HCT116 (cell line): Measurements from ENCODE around the gene SLC25A19. TPM values are rescaled to one million over a fixed set of nuclear protein-coding genes. Genes with fewer than 3 reads are reported as not detected.
A peak's percentile ranks its signal among the peaks of the same experiment; 100 is the strongest.

Experiments used
- ATAC-seq: fragments of 200-7000 bp; cut with Tn5 transposase; 2 replicates; pipeline ENCODE4 v1.9.1; 2020; ENCODE audit warnings: mild to moderate bottlenecking, moderate library complexity
- BruUV-seq: library from RNA; stranded (reverse); fragments of 400-500 nt; replicated peaks from 2 replicates; lab custom pipeline; 2021; lab: Mats Ljungman, UMichigan
- CTCF ChIA-PET: fragments of 300-600 bp; sonication (Branson Sonifier 250); formaldehyde crosslinking; loops from one replicate; lab custom pipeline; 2021; ENCODE audit warnings: antibody characterized with exemption; lab: Charles Lee
- POLR2A ChIA-PET: fragments of 300-600, 350-600 bp; sonication (Branson Sonifier 250); formaldehyde crosslinking; loops from one replicate; lab custom pipeline; 2021; ENCODE audit warnings: antibody characterized with exemption; lab: Charles Lee
- RAD21 ChIA-PET, 2 experiments: fragments of 300-600 bp; sonication (Branson Sonifier 250); formaldehyde crosslinking; loops; one replicate each; lab custom pipeline; 2023; ENCODE audit warnings: low total read pairs in 2 of 2; ENCODE audit not compliant: uncharacterized antibody in 2 of 2, unreplicated experiment in 2 of 2, low non-redundant PET in 1 of 2; lab: Charles Lee
- DNase-seq: peaks from one replicate; pipeline ENCODE4 v3.0.0-alpha.2; 2010; ENCODE audit warnings: low read depth, low spot score
- H2AFZ ChIP-seq: fragments of 200-600 bp; shearing (Covaris generic), sonication (generic); 2 replicates; pipeline ENCODE4 v1.6.1; 2017; ENCODE audit warnings: low read depth, mixed run types, mixed read lengths, antibody characterized with exemption, low read length; ENCODE audit not compliant: poor library complexity, severe bottlenecking
- H3K27ac ChIP-seq: 2 replicates; pipeline ENCODE4 v1.5.1; 2012; ENCODE audit warnings: low read depth, low read length
- H3K27me3 ChIP-seq: fragments of 200-600 bp; sonication (generic); 2 replicates; pipeline ENCODE4 v1.6.1; 2016; ENCODE audit warnings: mixed run types, low read length, mixed read lengths; ENCODE audit not compliant: insufficient read depth
- H3K36me3 ChIP-seq, 2 experiments: fragments of 200-500 bp in 1 of 2; fragments of 200-600 bp in 1 of 2; sonication (Bioruptor generic) in 1 of 2; sonication (generic) in 1 of 2; 2 replicates each; pipeline versions ENCODE4 v1.5.1 to v1.6.1; 2014 to 2016; ENCODE audit warnings: low read length in 2 of 2, inconsistent platforms in 1 of 2, mixed read lengths in 1 of 2, mixed run types in 1 of 2; ENCODE audit not compliant: insufficient read depth in 2 of 2, control insufficient read depth in 1 of 2
- H3K4me1 ChIP-seq, 2 experiments: fragments of 200-600 bp in 1 of 2; sonication (generic) in 1 of 2; 2 replicates each; pipeline versions ENCODE4 v1.5.1 to v1.6.1; 2012 to 2017; ENCODE audit warnings: low read length in 2 of 2, inconsistent platforms in 1 of 2, mild to moderate bottlenecking in 1 of 2, mixed read lengths in 1 of 2, mixed run types in 1 of 2, moderate library complexity in 1 of 2; ENCODE audit not compliant: insufficient read depth in 2 of 2, control insufficient read depth in 1 of 2
- H3K4me2 ChIP-seq: fragments of 200-600 bp; sonication (generic); 2 replicates; pipeline ENCODE4 v1.6.1; 2017; ENCODE audit warnings: mixed run types, low read length, mixed read lengths
- H3K4me3 ChIP-seq, 2 experiments: fragments of 200-600 bp in 1 of 2; sonication (generic) in 1 of 2; replicated peaks in 1 of 2; 2 replicates each; pipeline ENCODE4 v1.5.1; 2011 to 2016; ENCODE audit warnings: low read length in 2 of 2, control low read depth in 1 of 2, low read depth in 1 of 2, mild to moderate bottlenecking in 1 of 2, mixed read lengths in 1 of 2, mixed run types in 1 of 2
- H3K79me2 ChIP-seq: fragments of 200-600 bp; sonication (generic); 2 replicates; pipeline ENCODE4 v1.6.1; 2017; ENCODE audit warnings: mild to moderate bottlenecking, mixed run types, low read length, moderate library complexity, mixed read lengths; ENCODE audit not compliant: insufficient read depth
- H3K9ac ChIP-seq: fragments of 200-600 bp; sonication (generic); 2 replicates; pipeline ENCODE4 v1.6.1; 2016; ENCODE audit warnings: low read length, mixed read lengths
- H3K9me2 ChIP-seq: fragments of 200-600 bp; sonication (generic), shearing (Covaris generic); 2 replicates; pipeline ENCODE4 v1.6.1; 2017; ENCODE audit warnings: mixed run types, mild to moderate bottlenecking, moderate library complexity; ENCODE audit not compliant: insufficient read depth
- H3K9me3 ChIP-seq, 2 experiments: fragments of 200-500 bp in 1 of 2; fragments of 200-600 bp in 1 of 2; sonication (Bioruptor generic) in 1 of 2; sonication (generic) in 1 of 2; 2 replicates each; pipeline ENCODE4 v1.6.1; 2014 to 2017; ENCODE audit warnings: low read length in 2 of 2, mixed read lengths in 2 of 2, inconsistent platforms in 1 of 2, low read depth in 1 of 2, mild to moderate bottlenecking in 1 of 2, mixed run types in 1 of 2, moderate library complexity in 1 of 2; ENCODE audit not compliant: control insufficient read depth in 1 of 2, insufficient read depth in 1 of 2
- H4K20me1 ChIP-seq: fragments of 200-600 bp; sonication (generic), shearing (Covaris generic); 2 replicates; pipeline ENCODE4 v1.6.1; 2017; ENCODE audit warnings: mixed run types, mild to moderate bottlenecking, moderate library complexity; ENCODE audit not compliant: insufficient read depth
- CEBPB ChIP-seq: IDR thresholded peaks from 2 replicates; pipeline ENCODE4 v1.6.1; 2012; ENCODE audit warnings: low read depth
- EGR1 ChIP-seq: IDR thresholded peaks from 2 replicates; pipeline ENCODE4 v1.6.1; 2012; ENCODE audit warnings: low read depth
- ELF1 ChIP-seq: IDR thresholded peaks from 2 replicates; pipeline ENCODE4 v1.6.1; 2012; ENCODE audit warnings: low read depth, borderline replicate concordance
- EZH2 ChIP-seq: fragments of 200-600 bp; sonication (generic); IDR thresholded peaks from 2 replicates; pipeline ENCODE4 v1.6.1; 2017; ENCODE audit warnings: antibody characterized with exemption, mixed run types
- EZH2phosphoT487 ChIP-seq: fragments of 200-600 bp; IDR thresholded peaks from 2 replicates; pipeline ENCODE4 v1.6.1; 2018; ENCODE audit warnings: antibody characterized with exemption, borderline replicate concordance
- FOSL1 ChIP-seq: IDR thresholded peaks from 2 replicates; pipeline ENCODE4 v1.6.1; 2012; ENCODE audit warnings: low read depth
- MAX ChIP-seq: IDR thresholded peaks from 2 replicates; pipeline ENCODE4 v1.6.1; 2012
- POLR2A ChIP-seq: IDR thresholded peaks from 2 replicates; pipeline ENCODE4 v1.7.0; 2011; ENCODE audit warnings: borderline replicate concordance; ENCODE audit not compliant: insufficient read depth, insufficient read length; ENCODE audit errors: extremely low read depth
- POLR2AphosphoS5 ChIP-seq: IDR thresholded peaks from 2 replicates; pipeline ENCODE4 v1.6.1; 2011; ENCODE audit warnings: mild to moderate bottlenecking, low read depth, low read length, moderate library complexity
- SP1 ChIP-seq: IDR thresholded peaks from 2 replicates; pipeline ENCODE4 v1.6.1; 2012; ENCODE audit warnings: low read depth
- SRF ChIP-seq: IDR thresholded peaks from 2 replicates; pipeline ENCODE4 v1.6.1; 2012; ENCODE audit warnings: low read depth
- YY1 ChIP-seq: IDR thresholded peaks from 2 replicates; pipeline ENCODE4 v1.6.1; 2011; ENCODE audit warnings: low read length, low read depth, moderate library complexity, mild to moderate bottlenecking; ENCODE audit not compliant: insufficient replicate concordance; ENCODE audit errors: extremely low read depth
- ZBTB33 ChIP-seq: IDR thresholded peaks from 2 replicates; pipeline ENCODE4 v1.6.1; 2011; ENCODE audit warnings: mild to moderate bottlenecking, low read length, moderate library complexity; ENCODE audit not compliant: insufficient replicate concordance; ENCODE audit errors: extremely low read depth
- ZFX ChIP-seq: fragments of 450-650 bp; IDR thresholded peaks from 2 replicates; pipeline ENCODE4 v1.6.1; 2017
- intact Hi-C: fragments of 100-400 bp; cut with micrococcal nuclease; formaldehyde crosslinking; loops from 2 replicates; pipeline ENCODE4 v1.10.0; 2022
- total RNA-seq: library from RNA; stranded (reverse); gene quantifications from one replicate; pipeline ENCODE4 v1.2.1, GENCODE V29; 2021; ENCODE audit not compliant: unreplicated experiment
- TF ChIP-seq, protein P1 (sequence below): IDR thresholded peaks from 2 replicates; pipeline ENCODE4 v1.6.1; 2012

Gene SLC25A19
- total RNA-seq, 1 experiment from 2014 or later, result 38.7 TPM

DNA sequence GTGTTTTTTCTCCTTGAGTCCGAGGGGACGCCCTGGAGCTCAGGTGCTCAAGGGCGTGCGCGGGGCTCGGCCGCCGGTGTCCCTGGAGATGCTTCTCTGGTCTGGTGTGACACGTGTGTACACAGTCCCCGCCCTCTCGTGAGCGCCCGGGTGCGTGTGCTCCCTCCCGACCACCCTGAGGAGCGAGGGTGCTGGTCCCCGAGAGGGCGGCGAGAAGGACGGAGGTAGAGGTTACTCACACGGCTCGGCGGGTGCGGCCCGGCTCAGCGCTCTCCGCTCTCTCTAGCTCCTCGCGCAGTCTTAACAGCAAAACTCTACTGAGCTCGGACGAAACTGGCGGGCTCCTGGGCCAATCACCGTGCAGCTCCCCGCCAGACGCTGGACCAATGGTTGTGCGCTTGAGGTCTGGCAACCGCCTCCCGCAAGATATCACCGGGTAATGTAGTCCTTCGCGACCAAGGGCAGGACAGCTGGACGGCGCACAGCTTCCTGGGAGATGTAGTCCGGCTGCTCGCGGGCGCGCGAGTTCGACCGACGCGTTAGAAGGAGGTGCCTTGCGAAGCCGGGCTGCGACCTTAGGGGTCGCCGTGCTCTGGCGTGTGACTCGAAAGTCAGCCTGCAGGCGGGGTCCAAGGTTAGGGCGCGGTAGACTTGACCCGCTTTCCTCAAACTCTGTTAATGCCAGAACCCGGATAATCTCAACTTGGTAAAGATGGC, at the start of gene SLC25A19 (continued):
- TF ChIP-seq ZBTB33 (peak; percentile 85), POLR2AphosphoS5 (peak; percentile 95), CEBPB (no peak), ELF1 (no peak), ZFX (peak; percentile 47; the same call in 1 of the 2 replicates), EZH2phosphoT487 (no peak), YY1 (peak; percentile 68)

GRCh38 chr17:75338335-75338734, 49.1 kb upstream of the SLC25A19 start:
- peaks cover 8% of the 10 kb centered on the region; the same call in 1 of the 2 replicates for H4K20me1 ChIP-seq
- ChIA-PET POLR2A (no interaction called here), RAD21 (interaction anchor here in 1 of 2 experiments (0.6 kb wide), 1 partner anchor 467 kb away, joined by 6 read pairs; no protein-coding TSS in a partner anchor), CTCF (interaction anchor here (0.8 kb wide), 1 partner anchor 15 kb away, joined by 3 read pairs; no protein-coding TSS in a partner anchor)
- TF ChIP-seq POLR2A (no peak), EGR1 (no peak), MAX (no peak), YY1 (no peak), EZH2 (no peak), SRF (no peak), POLR2AphosphoS5 (no peak), FOSL1 (no peak), SP1 (no peak), ELF1 (no peak), CEBPB (no peak)
- TF ChIP-seq, protein P1, sequence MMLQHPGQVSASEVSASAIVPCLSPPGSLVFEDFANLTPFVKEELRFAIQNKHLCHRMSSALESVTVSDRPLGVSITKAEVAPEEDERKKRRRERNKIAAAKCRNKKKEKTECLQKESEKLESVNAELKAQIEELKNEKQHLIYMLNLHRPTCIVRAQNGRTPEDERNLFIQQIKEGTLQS, result no peak
- no peaks in the 10 kb centered on the region for H3K4me1 ChIP-seq
- H3K4me2 ChIP-seq, result no peak overlapping the region
- H2AFZ ChIP-seq, result no peak overlapping the region
- BruUV-seq, result no TSS peak
- no peak overlapping the region for H3K4me3 ChIP-seq
- H3K79me2 ChIP-seq, result peaks cover 86% of the 10 kb centered on the region
- no peak overlapping the region for H3K27ac ChIP-seq
- ATAC-seq (no peak), DNase-seq (no peak)
- no peaks in the 10 kb centered on the region for H3K27me3 ChIP-seq
- no peak overlapping the region for H3K9ac ChIP-seq
- no peaks in the 10 kb centered on the region for H3K36me3 ChIP-seq
- H3K9me2 ChIP-seq, result no peaks in the 10 kb centered on the region
- intact Hi-C loops, result no loop called here
- no peaks in the 10 kb centered on the region for H3K9me3 ChIP-seq
